Right cardiac atrium (tissue), 5 donors: ENCODE results near the gene CD58. TPM values are rescaled to one million over a fixed set of nuclear protein-coding genes. Genes with fewer than 3 reads are reported as not detected.

Source experiments
- ATAC-seq, 2 donors: fragments of 200-7000 bp; cut with Tn5 transposase; one replicate each; pipeline versions ENCODE4 v1.8.0 to v1.9.1; 2020; ENCODE audit warnings: moderate library complexity in 2 of 2, mild to moderate bottlenecking in 1 of 2
- DNase-seq, 3 donors: peaks; one replicate each; pipeline ENCODE4 v3.0.0-alpha.2; 2020
- H3K27ac ChIP-seq: one replicate; pipeline ENCODE4 v1.5.1; 2013; ENCODE audit warnings: mild to moderate bottlenecking, low read length, control low read depth, moderate library complexity
- H3K27me3 ChIP-seq: one replicate; pipeline ENCODE4 v1.6.1; 2013; ENCODE audit not compliant: control insufficient read depth, insufficient read depth
- H3K4me1 ChIP-seq: one replicate; pipeline ENCODE4 v1.6.1; 2013; ENCODE audit warnings: low read length; ENCODE audit not compliant: control insufficient read depth, insufficient read depth
- H3K4me3 ChIP-seq: one replicate; pipeline ENCODE4 v1.5.1; 2013; ENCODE audit warnings: low read length, control low read depth
- H3K9me3 ChIP-seq: one replicate; pipeline ENCODE4 v1.6.1; 2013; ENCODE audit warnings: low read length; ENCODE audit not compliant: control insufficient read depth
- WGBS: extraction: QIAGEN DNeasy Blood & Tissue Kit; methylation state at CpG from one replicate; pipeline ENCODE4 v1.1.7; 2013; 5-methylcytosine and 5-hydroxymethylcytosine counted together
- intact Hi-C, 4 donors: fragments of 100-400 bp; cut with DNase I; formaldehyde crosslinking; loops; one replicate each; pipeline versions ENCODE4 v1.11.0 to v1.14.0; 2022 to 2023
- polyA plus RNA-seq: library from polyadenylated mRNA; stranded (reverse); fragments of 200-250 nt; gene quantifications from one replicate; pipeline ENCODE4 v1.2.3, GENCODE V29; 2013
- total RNA-seq, 4 donors: library from RNA; stranded (reverse); fragmentation: NEBNext Ultra II Directional; extraction: Animal tissue kit (Norgen Biotek cat#: 25700); gene quantifications; one replicate each; pipeline ENCODE4 v1.2.1, GENCODE V29; 2021
- donor health status: healthy with polysubstance abuse.
- donor health status: DM: no; HTN: yes; CAD: no.
- donor health status: DM: no; HTN: no; CAD: no.
- donor health status: DM: no; HTN: yes; CAD: no; lungs with severe emphysema.
- donor health status: DM: yes; HTN: yes; CAD: no.

CD58 gene
- total and polyA plus RNA-seq, 5 donors, result 17.8 to 39.0 (median 21.8) TPM

DNA sequence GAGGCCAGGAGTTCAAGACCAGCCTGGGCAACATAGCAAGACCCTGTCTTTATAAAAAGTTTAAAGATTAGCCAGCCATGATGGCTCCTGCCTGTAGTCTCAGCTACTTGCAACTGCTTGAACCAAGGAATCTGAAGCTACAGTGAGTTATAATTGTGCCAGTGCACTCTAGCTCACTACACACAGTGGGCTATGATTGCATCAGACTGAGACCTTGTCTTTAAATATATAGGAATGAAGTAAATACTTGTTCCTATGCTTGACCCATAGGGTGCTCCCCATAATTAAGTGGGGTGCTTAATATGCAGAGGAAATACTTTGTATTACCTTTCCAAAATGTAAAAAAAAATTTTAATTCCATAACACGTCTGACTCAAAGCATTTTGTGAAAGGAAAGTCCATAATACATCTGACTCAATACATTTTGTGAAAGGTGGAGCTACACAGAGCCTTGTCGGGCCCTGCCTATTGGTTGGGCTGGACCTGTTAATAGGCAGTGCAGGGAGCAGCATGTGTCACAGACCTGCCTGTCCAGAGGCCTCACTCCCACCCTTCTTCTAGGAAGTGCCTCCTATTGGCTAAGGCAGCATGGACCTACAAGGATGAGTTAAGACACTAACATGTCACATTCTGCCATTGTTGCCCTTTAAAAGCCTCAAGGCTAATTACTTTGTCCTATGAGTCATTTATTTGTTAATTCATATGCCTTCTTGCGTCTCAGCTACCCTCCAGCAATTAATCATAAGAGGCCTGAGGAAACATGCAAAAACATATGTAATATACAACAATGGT lies 33.6 kb downstream of the CD58 start:
- no peaks in the 10 kb centered on the region for H3K4me1 ChIP-seq

DNA sequence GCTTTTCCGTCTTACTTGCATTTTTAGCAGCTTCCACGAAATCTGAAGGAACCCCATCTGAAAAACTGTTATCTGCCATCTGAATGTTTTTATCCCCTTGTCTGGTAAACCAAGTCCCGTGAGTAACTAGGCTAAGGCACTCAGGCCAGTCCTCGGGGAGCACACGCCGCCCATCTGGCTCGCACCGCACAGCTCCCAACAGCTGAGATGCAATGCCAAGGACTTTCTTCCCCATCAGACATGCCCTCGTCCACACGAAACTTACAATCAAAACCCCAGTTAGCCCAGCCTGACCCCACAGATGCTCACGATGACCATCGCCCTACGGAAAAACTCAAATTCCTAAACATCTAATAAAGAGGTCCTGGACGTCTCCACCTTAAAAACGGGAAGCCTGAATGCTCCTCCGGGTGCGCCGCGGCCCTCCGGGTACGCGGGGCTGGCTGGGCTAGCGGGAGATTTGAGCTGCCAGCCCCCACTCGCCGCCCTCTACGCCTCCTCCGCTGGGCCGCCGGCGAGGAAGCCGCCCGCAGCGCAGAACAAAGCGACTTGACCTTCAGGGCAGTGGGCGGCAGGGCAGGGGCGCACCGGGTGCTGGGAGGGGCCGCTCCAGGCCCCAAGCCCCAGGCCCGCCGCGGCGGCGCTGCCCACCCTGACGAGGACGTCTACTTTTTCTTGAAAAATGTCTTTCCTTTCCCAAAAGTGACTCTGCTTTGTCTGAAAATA lies 36.6 kb downstream of the CD58 start:
- Histone ChIP-seq H3K4me3 (no peak overlapping the region), H3K4me1 (no peaks in the 10 kb centered on the region), H3K27me3 (no peaks in the 10 kb centered on the region), H3K9me3 (no peaks in the 10 kb centered on the region), H3K27ac (no peak overlapping the region)
- ATAC-seq (no peak), DNase-seq (no peak)
- intact Hi-C loops, result no loop called here
- 83% methylated on average over 45 of the region's 45 CpGs for WGBS

More for the DNA sequence above, 33.6 kb downstream of the CD58 start:
- intact Hi-C loops, result no loop called here
- DNase-seq (no peak), ATAC-seq (no peak)
- Histone ChIP-seq H3K27me3 (no peaks in the 10 kb centered on the region), H3K27ac (no peak overlapping the region), H3K4me3 (no peak overlapping the region), H3K9me3 (no peaks in the 10 kb centered on the region)
- 86% methylated on average over 3 of the region's 3 CpGs for WGBS

DNA sequence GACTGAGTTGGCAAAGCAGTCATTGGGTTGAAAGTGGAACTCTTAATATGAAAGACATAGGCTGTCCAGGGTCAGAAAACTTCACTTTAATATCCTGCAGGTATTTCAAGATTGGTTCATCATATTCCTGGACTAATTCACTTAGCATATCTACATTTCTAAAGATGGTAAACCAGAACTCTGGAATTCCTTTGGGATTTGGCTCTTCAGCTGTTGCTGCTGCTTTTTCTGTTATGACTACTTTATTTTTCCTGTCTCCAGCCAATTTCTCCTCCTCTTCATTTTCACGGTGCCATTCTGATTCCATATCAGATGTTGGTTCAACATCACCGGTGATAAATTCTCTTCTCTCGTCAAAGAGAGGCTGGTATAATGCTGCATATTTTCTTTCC lies 37.4 kb downstream of the CD58 start:
- intact Hi-C loops, result no loop called here
- ATAC-seq (no peak), DNase-seq (no peak)
- Histone ChIP-seq H3K9me3 (no peaks in the 10 kb centered on the region), H3K4me3 (no peak overlapping the region), H3K27me3 (no peaks in the 10 kb centered on the region), H3K27ac (no peak overlapping the region), H3K4me1 (no peaks in the 10 kb centered on the region)
- WGBS, result 75% methylated on average over 3 of the region's 3 CpGs

DNA sequence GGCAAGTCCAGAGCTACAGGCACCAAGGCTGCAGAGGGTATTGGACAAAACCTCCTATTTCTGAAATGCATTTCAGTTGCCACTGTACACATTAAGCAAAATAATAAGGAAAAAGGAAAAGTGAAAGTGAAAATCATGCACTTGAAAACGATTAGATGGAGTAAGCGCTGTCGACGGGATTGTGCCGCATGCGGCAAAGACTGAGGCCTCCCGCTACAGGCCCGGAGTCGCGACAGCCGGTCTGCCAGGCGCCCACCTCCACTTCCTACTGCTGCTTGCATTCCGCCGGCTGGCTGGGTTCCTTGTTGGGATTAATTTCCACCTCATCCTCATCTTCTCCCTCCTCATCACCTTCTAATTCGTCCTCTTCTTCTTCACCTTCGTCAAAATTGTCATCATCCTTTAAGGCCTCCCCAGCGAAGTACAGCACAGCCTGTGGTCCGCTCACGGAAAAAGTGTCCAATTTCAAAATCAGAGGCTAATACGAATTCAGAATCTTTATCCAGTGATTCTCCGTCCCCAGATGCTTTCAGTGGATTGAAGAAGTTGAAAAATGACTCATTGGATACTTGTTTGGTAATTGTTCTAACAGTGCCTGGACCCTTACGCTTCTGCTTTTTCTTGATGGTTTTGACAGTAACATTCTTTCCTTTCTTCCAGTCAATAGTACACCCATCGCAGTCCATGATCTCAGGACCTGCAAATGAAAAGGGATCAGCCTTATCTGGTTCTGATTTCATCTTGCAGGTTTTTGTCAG lies 38.0 kb downstream of the CD58 start:
- 95% methylated on average over 23 of the region's 23 CpGs for WGBS
- intact Hi-C loops, result no loop called here
- DNase-seq, result no peak
- H3K27ac ChIP-seq, result no peak overlapping the region
- H3K4me3 ChIP-seq, result no peak overlapping the region
- H3K9me3 ChIP-seq, result no peaks in the 10 kb centered on the region
- ATAC-seq, result no peak
- H3K27me3 ChIP-seq, result no peaks in the 10 kb centered on the region
- no peaks in the 10 kb centered on the region for H3K4me1 ChIP-seq

DNA sequence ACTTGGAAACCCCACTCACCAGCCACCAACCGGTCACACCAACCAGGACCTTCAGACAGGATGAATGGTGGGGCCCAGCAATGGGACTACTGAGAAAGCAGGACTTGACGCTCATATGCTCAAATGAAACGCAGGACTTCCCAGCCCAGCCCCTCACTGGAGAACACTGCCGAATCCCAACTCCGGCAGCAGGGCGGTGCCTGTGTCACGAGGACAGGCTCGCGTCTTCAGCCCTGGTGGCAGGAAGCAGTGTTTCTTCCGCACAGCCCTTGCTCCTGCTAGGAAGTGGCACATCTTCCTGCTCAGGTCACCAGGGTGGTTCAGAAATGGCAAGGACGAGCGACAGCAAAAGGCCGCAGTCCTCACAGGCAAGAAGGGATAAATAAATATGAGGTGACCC lies 38.9 kb downstream of the CD58 start:
- no peaks in the 10 kb centered on the region for H3K4me1 ChIP-seq
- DNase-seq, result no peak
- H3K4me3 ChIP-seq, result no peak overlapping the region
- no peak for ATAC-seq
- intact Hi-C loops, result no loop called here
- no peak overlapping the region for H3K27ac ChIP-seq
- H3K9me3 ChIP-seq, result no peaks in the 10 kb centered on the region
- no peaks in the 10 kb centered on the region for H3K27me3 ChIP-seq
- WGBS, result 93% methylated on average over 13 of the region's 13 CpGs

DNA sequence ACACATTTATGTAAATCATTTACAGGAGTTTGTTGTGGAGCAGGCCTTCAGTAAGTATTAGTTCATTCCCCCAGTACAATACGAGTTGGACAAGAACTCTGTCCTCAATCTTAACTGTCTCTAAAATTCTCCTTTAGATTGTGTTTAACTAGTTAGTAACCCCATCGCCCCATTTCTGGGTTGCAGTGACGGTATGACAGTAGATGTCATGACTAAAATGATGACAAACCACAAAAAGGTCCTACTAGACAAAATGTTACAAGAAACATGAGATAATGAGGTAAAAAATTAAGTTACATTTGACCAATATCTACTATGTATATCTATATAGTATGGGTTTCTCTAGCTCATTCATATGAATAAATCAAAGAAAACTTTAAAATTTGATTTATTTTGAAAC lies 41.1 kb downstream of the CD58 start:
- Histone ChIP-seq H3K9me3 (no peaks in the 10 kb centered on the region), H3K27me3 (no peaks in the 10 kb centered on the region), H3K27ac (no peak overlapping the region), H3K4me1 (no peaks in the 10 kb centered on the region), H3K4me3 (no peak overlapping the region)
- intact Hi-C loops, result no loop called here
- DNase-seq, result no peak
- ATAC-seq, result no peak
- 96% methylated on average over 3 of the region's 3 CpGs for WGBS

DNA sequence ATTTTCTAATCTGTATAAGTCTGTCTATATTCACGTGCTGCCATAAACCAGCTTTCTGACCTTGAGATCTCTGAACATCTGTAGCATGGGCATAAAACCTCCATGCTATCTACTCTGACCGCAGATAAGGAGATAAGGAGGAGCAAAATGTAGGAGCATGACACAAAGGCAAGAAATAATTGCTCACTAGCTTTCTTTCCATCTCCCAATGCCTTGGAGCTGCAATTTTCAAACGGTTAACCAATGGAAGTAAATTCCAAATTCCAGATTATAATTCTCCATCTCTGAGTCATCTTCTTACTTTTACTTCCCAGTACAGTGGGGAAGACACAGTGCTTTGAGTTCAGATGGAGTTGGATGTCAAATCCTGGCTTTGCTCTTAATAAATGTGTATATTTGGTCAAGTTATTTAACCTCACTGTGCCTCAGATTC lies 41.6 kb downstream of the CD58 start:
- no peaks in the 10 kb centered on the region for H3K4me1 ChIP-seq
- H3K27me3 ChIP-seq, result no peaks in the 10 kb centered on the region
- ATAC-seq (no peak), DNase-seq (no peak)
- H3K4me3 ChIP-seq, result no peak overlapping the region
- WGBS, result 89% methylated on average over 3 of the region's 3 CpGs
- H3K9me3 ChIP-seq, result no peaks in the 10 kb centered on the region
- intact Hi-C loops, result no loop called here
- H3K27ac ChIP-seq, result no peak overlapping the region

DNA sequence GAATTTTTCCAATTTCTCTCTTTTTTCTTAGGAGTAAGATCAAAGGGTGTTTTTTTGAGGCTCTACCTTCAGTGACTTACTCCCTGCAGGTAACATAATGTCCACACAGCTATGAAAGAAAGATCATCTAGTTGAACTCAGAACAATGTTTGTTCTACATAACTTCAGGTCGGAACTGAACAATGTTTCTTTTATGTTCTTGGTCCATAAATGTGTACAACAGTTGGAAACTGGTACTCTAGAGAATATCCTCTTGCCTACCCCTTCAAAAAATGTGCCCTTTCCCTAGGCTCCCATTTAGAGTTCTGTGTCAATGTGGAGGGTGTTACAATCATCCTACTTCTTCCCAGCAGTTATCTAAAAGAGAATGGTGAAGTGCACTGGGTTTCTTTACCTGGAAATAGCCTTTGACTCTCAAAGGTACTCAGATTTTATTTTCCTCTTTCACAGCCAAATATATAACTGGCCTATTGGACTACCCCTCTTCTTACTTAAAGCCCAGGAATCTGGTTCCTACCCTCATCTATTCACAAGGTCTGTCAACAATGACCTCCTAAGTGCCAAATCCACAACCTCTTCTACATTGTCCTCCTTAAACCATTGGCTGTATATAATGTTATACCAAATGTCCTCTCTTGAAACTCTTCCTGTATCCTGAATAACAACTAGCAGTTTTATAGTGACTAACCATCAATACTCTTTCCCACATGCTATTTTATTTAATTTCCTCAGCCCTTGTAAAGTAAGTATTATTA lies 42.3 kb downstream of the CD58 start:
- no peak for ATAC-seq
- DNase-seq, result no peak
- intact Hi-C loops, result no loop called here
- no peaks in the 10 kb centered on the region for H3K9me3 ChIP-seq
- no peaks in the 10 kb centered on the region for H3K4me1 ChIP-seq
- 92% methylated on average over 1 of the region's 1 CpG for WGBS
- H3K27ac ChIP-seq, result no peak overlapping the region
- H3K27me3 ChIP-seq, result no peaks in the 10 kb centered on the region
- no peak overlapping the region for H3K4me3 ChIP-seq

DNA sequence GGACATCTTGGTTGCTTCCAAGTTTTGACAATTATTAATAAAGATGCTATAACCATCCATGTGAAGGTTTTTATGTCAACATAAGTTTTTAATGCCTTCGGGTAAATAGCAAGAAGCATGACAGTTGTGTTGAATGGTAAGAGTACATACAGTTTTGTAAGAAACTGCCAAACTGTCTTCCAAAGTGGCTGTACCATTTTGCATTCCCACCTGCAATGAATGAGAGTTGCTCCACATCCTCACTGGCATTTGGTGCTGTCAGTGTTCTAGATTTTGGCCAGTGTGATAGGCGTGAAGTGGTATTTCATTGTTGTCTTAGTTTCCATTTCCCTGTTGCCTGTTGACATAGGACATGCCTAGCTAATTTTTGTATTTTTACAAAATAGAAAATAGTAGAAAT lies 45.4 kb downstream of the CD58 start:
- Histone ChIP-seq H3K27ac (no peak overlapping the region), H3K9me3 (no peaks in the 10 kb centered on the region), H3K4me1 (no peaks in the 10 kb centered on the region), H3K27me3 (no peaks in the 10 kb centered on the region), H3K4me3 (no peak overlapping the region)
- over 99% methylated on average over 2 of the region's 2 CpGs for WGBS
- ATAC-seq, result no peak
- intact Hi-C loops, result no loop called here
- DNase-seq, result no peak

DNA sequence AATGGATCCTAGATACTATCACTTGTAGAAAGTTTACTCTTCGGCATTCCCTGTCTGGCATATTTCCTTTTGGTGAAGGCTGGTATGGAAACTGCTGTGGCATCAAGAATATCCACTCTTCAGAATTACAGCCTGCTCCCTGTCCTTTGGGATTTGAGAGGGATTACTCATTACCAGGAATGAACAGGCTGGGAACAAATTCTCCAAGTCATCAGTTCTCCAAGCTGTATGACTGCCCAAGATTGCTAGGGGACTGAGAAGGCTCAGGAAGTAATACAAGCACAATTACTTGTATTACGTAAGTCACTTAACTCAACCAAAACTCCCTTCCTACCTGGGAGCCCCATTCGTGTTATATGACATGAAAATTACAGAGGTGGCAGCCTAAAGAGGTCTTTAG lies 49.6 kb downstream of the CD58 start:
- peak; percentile 47 to 59 for ATAC-seq

More for the DNA sequence above, 49.6 kb downstream of the CD58 start:
- intact Hi-C loops, result no loop called here
- Histone ChIP-seq H3K27me3 (no peaks in the 10 kb centered on the region), H3K4me3 (no peak overlapping the region), H3K27ac (no peak overlapping the region), H3K9me3 (no peaks in the 10 kb centered on the region), H3K4me1 (no peaks in the 10 kb centered on the region)
- 76% methylated on average over 3 of the region's 3 CpGs for WGBS
- no peak for DNase-seq
